ENCODE measurements around the gene CALML6.
A peak's percentile ranks its signal among the peaks of the same experiment; 100 is the strongest.

CALML6 gene

GRCh38 chr1:1941868-1942752 is 27.1 kb downstream of the CALML6 start:
- Histone ChIP-seq H3K79me2 (ENCODE audit: low read length) (no peaks in the 10 kb centered on the region), H3K4me2 (ENCODE audit: low read depth, low read length) (peak overlapping the region; percentile 55; the same call in 1 of the 2 replicates), H4K20me1 (ENCODE audit: insufficient read depth, low read length) (no peaks in the 10 kb centered on the region), H3K4me1 (ENCODE audit: low read length) (no peaks in the 10 kb centered on the region), H3K4me3 (ENCODE audit: low read length) (no peak overlapping the region), H3K9me2 (replicated peaks; ENCODE audit: insufficient read depth, low read length) (no peaks in the 10 kb centered on the region), H3F3A (ENCODE audit: insufficient read depth, low read length) (no peaks in the 10 kb centered on the region), H2AFZ (ENCODE audit: low read length) (no peak overlapping the region), H3K9ac (ENCODE audit: low read length) (no peak overlapping the region), H3K36me3 (replicated peaks; ENCODE audit: insufficient read depth, low read length) (no peaks in the 10 kb centered on the region), H3K27me3 (replicated peaks; ENCODE audit: insufficient read depth, low read length) (peaks cover 94% of the 10 kb centered on the region), H3K9me3 (replicated peaks; ENCODE audit: insufficient read depth, low read length) (no peaks in the 10 kb centered on the region), H3K27ac (ENCODE audit: low read length) (no peak overlapping the region)
- DNase-seq, result peak; percentile 4
- TF ChIP-seq EZH2 (optimal IDR thresholded peaks at IDR 0.05; ENCODE audit: low read depth, low read length) (no peak), EZH2phosphoT487 (IDR thresholded peaks at IDR 0.05; ENCODE audit: low read length) (no peak), CTCF (IDR thresholded peaks at IDR 0.05; ENCODE audit: low read length) (no peak)

- Histone ChIP-seq H3K9me3 (replicated peaks; ENCODE audit: insufficient read depth, low read length) (no peaks in the 10 kb centered on the region), H3K27ac (ENCODE audit: low read length) (no peak overlapping the region), H3K79me2 (ENCODE audit: low read length) (no peaks in the 10 kb centered on the region), H3K4me2 (ENCODE audit: low read depth, low read length) (peak overlapping the region; percentile 55), H3K36me3 (replicated peaks; ENCODE audit: insufficient read depth, low read length) (no peaks in the 10 kb centered on the region), H4K20me1 (ENCODE audit: insufficient read depth, low read length) (no peaks in the 10 kb centered on the region), H3K4me3 (ENCODE audit: low read length) (no peak overlapping the region), H3K27me3 (replicated peaks; ENCODE audit: insufficient read depth, low read length) (peaks cover 94% of the 10 kb centered on the region), H2AFZ (ENCODE audit: low read length) (peak overlapping the region; percentile 26; the same call in 1 of the 2 replicates), H3F3A (ENCODE audit: insufficient read depth, low read length) (no peaks in the 10 kb centered on the region), H3K9me2 (replicated peaks; ENCODE audit: insufficient read depth, low read length) (no peaks in the 10 kb centered on the region), H3K4me1 (ENCODE audit: low read length) (no peaks in the 10 kb centered on the region), H3K9ac (ENCODE audit: low read length) (no peak overlapping the region)
- no peak for DNase-seq
- TF ChIP-seq EZH2phosphoT487 (IDR thresholded peaks at IDR 0.05; ENCODE audit: low read length), result no peak
- no peak for TF ChIP-seq CTCF (IDR thresholded peaks at IDR 0.05; ENCODE audit: low read length)
Observed at GRCh38 chr1:1942753-1943656, 27.9 kb downstream of the CALML6 start.

DNA sequence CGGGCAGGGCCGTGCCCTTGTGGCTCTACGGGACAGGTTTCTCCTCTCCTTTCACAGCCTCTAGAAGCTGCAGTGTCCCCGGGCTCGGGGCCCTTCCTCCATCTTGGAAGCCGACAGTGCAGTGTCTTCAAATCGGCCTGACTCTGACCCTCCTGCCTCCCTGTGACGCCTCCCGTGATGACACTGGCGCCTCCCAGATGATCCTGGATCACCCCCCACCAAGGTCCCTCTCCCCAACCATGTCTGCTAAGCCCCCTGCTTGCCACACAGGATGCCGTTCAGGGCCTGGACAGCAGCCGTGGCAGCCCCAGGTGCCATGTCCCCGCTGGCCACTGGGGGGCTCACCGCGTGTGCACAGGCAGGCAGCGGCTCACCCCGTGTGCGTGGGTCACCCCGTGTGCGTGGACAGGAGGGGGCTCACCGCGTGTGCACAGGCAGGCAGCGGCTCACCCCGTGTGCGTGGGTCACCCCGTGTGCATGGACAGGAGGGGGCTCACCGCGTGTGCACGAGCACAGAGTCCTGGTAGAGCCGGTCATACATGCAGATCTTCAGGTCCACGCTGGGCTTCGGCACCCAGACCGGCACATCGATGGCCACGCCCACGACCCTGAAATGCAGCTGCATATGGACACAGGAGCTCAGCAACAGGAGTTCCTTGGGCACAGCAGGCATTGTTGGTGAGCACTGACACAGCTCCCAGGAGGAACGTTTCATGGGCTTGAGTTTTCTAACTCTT is 28.9 kb downstream of the CALML6 start:
- H3K4me3 ChIP-seq (ENCODE audit: low read length), result no peak overlapping the region
- no peaks in the 10 kb centered on the region for H3F3A ChIP-seq (ENCODE audit: insufficient read depth, low read length)
- H3K9ac ChIP-seq (ENCODE audit: low read length), result no peak overlapping the region
- H2AFZ ChIP-seq (ENCODE audit: low read length), result no peak overlapping the region
- no peaks in the 10 kb centered on the region for H3K9me2 ChIP-seq (replicated peaks; ENCODE audit: insufficient read depth, low read length)
- H3K27me3 ChIP-seq (replicated peaks; ENCODE audit: insufficient read depth, low read length), result peaks cover 90% of the 10 kb centered on the region
- H3K9me3 ChIP-seq (replicated peaks; ENCODE audit: insufficient read depth, low read length), result no peaks in the 10 kb centered on the region
- H3K4me2 ChIP-seq (ENCODE audit: low read depth, low read length), result peak overlapping the region; percentile 4; the same call in 1 of the 2 replicates
- no peak for TF ChIP-seq EZH2phosphoT487 (IDR thresholded peaks at IDR 0.05; ENCODE audit: low read length)
- peak; percentile 84 for TF ChIP-seq CTCF (IDR thresholded peaks at IDR 0.05; ENCODE audit: low read length)
- TF ChIP-seq EZH2 (optimal IDR thresholded peaks at IDR 0.05; ENCODE audit: low read depth, low read length), result no peak
- peak; percentile 21 for DNase-seq
- no peaks in the 10 kb centered on the region for H3K79me2 ChIP-seq (ENCODE audit: low read length)
- H3K36me3 ChIP-seq (replicated peaks; ENCODE audit: insufficient read depth, low read length), result no peaks in the 10 kb centered on the region
- H4K20me1 ChIP-seq (ENCODE audit: insufficient read depth, low read length), result no peaks in the 10 kb centered on the region
- no peaks in the 10 kb centered on the region for H3K4me1 ChIP-seq (ENCODE audit: low read length)
- no peak overlapping the region for H3K27ac ChIP-seq (ENCODE audit: low read length)

Data from MM.1S (cell line).